ENCODE data around the gene MKNK1.

MKNK1 gene

DNA sequence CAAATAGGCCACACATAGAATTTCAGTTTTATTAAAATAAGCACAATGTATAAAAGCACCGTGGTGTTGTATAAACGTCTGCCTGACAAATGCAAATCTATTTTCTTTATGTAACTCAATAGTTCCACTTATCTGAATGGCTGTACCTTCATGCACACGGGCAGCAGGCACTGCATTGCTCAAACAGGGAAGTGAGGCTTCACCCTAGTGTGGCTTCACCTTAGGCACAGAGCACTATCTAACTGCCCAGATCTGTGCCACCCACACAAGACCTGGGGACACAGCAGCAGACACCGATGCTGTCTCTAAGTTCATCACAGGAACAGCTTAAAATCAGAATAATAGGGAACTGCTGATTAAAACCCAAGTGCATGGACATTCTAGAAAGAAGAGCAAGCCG, 46.7 kb downstream of the MKNK1 start:
- no peak for DNase-seq

DNA sequence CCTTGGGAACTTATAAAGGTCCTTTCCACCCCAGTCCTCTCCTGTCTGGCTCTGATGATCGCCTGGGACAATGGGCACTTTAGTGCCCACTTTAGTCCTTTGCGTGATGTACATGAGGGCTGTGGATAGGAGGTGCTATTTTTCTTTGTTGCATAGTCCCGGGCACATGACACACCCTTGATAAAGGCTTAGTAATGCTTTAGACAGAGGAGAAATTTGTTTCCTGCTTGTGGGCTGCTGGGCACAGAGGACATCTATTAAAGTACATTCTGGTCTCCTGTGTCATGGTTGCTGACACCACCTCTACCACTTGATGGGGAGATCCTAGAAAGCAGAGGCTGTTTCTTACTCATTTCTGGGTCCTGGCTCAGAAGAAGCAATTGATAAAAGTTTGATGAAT, 47.2 kb downstream of the MKNK1 start:
- DNase-seq = no peak

- no peak for DNase-seq
Observed at GRCh38 chr1:46555826-46556619, 48.0 kb downstream of the MKNK1 start.

GRCh38 chr1:46554597-46555381, 49.3 kb downstream of the MKNK1 start:
- peak; percentile 84 for DNase-seq

- DNase-seq = no peak
Observed at GRCh38 chr1:46554236-46554596, 49.9 kb downstream of the MKNK1 start.

GRCh38 chr1:46553506-46553905, 50.6 kb downstream of the MKNK1 start:
- DNase-seq = no peak

DNA sequence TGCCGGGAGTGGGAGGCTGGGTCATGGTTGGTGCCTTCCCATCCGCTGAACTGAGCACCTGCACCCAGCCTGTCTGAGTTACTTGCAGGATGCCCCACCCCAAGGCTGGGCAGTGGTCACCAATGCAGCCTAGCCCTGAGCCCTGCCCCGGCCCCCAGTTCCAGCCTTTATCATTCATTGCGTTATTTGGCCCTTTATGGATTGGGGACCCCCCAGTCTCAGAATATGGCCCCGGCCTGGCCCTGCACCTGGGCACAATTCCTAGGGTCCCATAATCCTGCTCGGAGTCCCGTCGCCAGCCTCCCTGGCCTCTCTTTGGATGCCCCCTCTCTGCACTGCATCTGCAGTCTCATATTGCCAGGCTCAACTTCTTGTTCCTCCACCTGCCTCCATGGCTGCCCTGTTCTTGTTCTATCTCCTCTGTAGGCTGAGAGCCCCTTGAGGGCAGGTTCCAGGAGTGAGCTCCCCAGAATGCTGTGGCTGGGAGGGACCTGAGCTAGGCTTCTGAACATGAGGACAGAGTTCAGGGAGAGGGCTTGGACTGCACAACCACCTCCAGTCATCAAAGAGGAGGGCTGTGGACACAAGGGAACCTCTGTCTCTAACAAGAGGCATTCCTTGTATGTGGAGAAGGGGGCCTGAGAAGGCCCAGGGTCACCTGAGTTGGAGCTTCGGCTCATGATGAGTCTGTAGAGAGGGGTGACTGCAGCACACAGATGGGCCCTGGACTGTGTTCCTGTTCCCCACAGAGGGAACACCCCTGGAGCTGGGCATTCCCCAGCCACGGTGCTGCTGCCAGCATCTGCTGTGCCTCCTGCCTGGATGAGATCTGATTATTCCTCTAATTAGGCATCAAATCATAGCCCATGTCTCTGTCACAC, 51.5 kb downstream of the MKNK1 start:
- DNase-seq = no peak

DNA sequence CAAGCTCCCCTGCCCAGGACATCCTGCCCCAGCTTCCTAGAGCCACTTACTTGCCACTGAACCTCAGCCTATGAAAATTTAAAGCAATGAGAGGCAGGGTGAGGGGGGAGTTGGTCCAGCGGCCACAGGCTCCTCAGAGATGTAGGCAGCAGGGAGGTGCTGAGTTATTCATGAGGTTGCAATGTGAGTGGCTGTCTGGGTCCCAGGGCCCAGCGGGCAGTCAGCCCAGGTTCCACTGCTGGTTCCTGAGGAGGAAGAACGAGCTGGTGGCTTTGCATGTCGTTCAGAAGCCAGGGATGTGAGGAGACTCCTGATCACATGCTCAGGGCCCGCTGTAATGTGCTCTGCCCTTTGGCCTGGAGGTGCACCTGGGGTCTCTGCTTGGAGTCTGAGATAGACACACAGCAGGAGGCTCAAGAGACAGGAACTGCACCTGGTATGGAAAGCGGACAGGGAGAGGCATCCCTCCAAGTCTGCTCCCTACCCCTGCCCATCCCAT, 52.4 kb downstream of the MKNK1 start, which contains the start of gene KNCN:
TSS of gene KNCN (minus strand) at position 51 of the 499 bp plus-strand sequence. CDS start 432 bp downstream, outside the sequence.
- no peak for DNase-seq

GRCh38 chr1:46550751-46551231, 53.3 kb downstream of the MKNK1 start:
- DNase-seq = no peak

GRCh38 chr1:46549697-46550681, 54.1 kb downstream of the MKNK1 start:
- DNase-seq = no peak

- DNase-seq = no peak
Observed at GRCh38 chr1:46547481-46548383, 56.3 kb downstream of the MKNK1 start.

GRCh38 chr1:46546210-46546609, 57.9 kb downstream of the MKNK1 start:
- DNase-seq = no peak

- no peak for DNase-seq
Observed at GRCh38 chr1:46545784-46546183, 58.3 kb downstream of the MKNK1 start.

DNA sequence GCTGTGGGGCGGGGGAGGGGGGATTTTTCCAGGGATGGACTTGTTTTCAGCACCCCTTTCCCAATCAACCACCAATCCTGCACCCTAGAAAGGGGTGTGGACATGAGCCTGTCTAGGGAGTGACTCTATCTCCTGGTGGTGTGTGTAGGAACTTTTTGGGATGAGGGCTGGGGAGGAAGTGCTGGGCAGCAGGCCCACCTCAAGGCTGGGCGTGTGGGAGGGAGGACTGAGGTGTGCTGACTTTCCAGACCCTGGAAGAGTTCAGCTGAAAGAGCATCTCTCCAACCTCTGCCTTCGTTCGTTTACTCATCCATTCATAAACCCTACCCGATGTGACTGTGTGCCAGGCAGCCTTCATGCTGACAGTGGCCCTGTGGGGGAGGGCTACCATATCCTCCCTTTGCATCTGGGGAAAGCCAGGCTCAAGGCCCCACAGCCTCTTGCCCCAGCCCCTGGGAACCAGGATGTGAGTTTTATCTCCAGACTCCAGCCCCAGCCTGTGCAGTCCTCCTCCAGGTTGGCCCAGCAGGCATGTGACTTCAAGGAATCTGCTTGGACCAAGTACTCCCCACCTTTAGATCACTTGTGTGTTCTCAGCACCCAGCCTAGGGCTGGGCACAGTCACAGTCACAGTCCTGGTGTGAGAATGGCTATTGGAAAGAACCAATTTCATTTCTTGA, 59.4 kb downstream of the MKNK1 start:
- DNase-seq = no peak

- DNase-seq = no peak
Observed at GRCh38 chr1:46543761-46544560, 60.1 kb downstream of the MKNK1 start.

- DNase-seq = no peak
Observed at GRCh38 chr1:46543382-46543760, 60.7 kb downstream of the MKNK1 start.

DNA sequence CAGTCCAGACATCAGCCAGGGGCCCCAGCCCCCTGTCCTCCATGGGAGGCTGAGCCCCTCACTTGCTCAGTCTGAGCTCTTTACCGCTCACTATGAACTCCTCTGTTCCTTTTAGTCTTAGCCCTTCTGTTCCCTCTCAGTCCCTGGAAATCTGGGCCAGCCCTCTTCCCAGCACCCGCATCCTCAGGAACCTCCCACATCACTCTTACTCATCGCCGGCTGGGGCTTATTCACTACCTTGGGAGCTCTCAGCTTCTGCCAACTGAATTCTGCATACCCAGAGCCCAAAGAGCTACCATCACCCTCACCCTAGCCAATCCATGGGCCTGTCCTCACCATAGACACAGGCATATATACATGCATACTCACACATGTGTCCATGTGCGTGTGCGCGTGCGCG, 64.1 kb downstream of the MKNK1 start:
- DNase-seq = no peak

DNA sequence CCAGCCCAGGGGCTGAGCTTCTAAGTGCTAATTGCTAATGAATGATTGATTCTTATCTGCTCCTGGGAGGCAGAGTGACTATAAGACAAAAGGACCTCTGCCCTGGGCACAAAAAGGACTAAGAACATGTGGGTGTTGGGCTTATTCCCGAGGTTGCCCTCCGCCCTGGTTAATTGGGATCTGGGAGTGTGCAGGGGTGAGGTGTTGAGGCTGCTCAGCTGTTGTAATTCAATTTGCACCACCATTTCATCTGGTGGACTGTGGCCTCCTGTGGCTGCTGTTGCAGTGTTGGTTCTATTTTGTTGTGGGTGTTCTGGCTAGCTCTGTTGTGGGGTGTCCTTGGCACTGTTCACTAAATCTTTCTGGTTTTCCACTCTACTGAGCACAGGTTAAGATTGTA, 65.9 kb downstream of the MKNK1 start:
- no peak for DNase-seq

DNA sequence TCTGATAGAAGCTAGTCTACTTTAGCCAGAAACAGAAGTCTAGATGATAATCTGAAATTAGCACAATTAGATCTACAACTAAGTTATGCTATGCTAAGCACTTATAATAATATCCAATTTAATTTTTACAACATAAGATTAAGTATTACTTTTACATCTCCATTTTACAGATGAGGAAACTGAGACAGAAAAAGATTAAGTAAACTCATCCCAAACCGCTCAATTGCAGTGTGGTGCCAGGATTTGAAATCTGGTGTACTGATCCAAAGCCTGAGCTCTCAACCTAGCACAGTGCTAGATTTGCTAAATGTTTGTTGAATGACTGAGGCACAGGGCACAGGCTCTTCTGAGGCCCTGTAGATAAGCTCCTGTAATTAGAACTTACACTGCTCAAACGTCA, 66.4 kb downstream of the MKNK1 start:
- DNase-seq = no peak

All from NCI-H1105 (cell line).